IgD-negative memory B cell (primary cell): Measurements from ENCODE around the gene RCN1. TPM values are rescaled to one million over a fixed set of nuclear protein-coding genes. Genes with fewer than 3 reads are reported as not detected.
"Not testable (repeated sequence)": the region's sequence is repeated elsewhere in the genome, so short reads cannot be mapped to it uniquely, and the experiment has no call there.

ENCODE experiments used
- H3K27ac Mint-ChIP-seq, 3 donors: one replicate each; pipeline ENCODE4 v1.8.0; 2020 to 2022; ENCODE audit warnings: mild to moderate bottlenecking in 3 of 3, mixed read lengths in 3 of 3, moderate library complexity in 1 of 3
- H3K27me3 Mint-ChIP-seq: one replicate; pipeline ENCODE4 v1.8.0; 2021; ENCODE audit warnings: mixed read lengths
- H3K36me3 Mint-ChIP-seq: one replicate; pipeline ENCODE4 v1.8.0; 2020; ENCODE audit warnings: mild to moderate bottlenecking, mixed read lengths
- H3K4me1 Mint-ChIP-seq, 3 donors: one replicate each; pipeline ENCODE4 v1.8.0; 2020 to 2022; ENCODE audit warnings: mixed read lengths in 3 of 3, mild to moderate bottlenecking in 1 of 3
- H3K4me3 Mint-ChIP-seq, 4 donors: one replicate each; pipeline ENCODE4 v1.8.0; 2020 to 2022; ENCODE audit warnings: mild to moderate bottlenecking in 4 of 4, mixed read lengths in 4 of 4, moderate library complexity in 3 of 4
- H3K9me3 Mint-ChIP-seq, 3 donors: one replicate each; pipeline ENCODE4 v1.8.0; 2020 to 2021; ENCODE audit warnings: mixed read lengths in 3 of 3, mild to moderate bottlenecking in 1 of 3
- polyA plus RNA-seq: library from polyadenylated mRNA; unstranded; fragments of 300-500 nt; fragmentation: Illumina TruSeq; gene quantifications from one replicate; pipeline ENCODE4 v1.2.3, GENCODE V29; 2021

Gene RCN1
- polyA plus RNA-seq, 1 donor from 2014 or later = 4.9 TPM

DNA sequence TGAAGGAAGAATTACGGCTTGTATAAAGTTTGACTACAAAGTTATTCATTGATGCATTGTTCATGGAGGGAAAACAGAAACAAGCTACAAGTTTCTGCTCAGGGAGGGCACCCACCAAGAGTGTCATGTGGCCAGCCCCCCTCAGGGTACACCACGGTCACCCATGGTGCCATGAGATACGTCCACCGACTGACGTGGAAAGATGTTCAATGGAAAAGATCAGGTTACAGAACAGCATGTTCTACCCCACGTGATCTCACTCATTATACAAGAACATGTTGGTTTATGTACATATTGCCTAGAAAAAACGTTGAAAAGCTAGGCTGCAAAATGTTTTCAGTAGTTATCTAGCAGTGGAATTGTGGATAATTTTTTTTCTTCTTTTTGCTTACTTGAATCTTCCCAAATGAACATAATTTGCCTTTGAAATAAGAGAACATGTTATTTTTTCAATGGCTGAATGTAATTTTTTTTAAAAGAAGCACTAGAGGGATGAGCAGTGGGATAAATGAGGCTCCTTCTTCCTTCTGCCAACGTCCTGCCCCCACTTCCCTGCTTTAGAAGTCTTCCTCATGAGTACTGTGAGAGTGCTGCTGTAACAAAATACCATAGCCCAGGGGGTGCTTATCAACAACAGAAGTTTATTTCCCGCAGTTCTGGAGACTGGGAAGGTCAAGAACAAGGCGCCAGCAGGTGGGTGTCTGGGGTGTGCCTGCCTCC lies 22.5 kb downstream of the RCN1 start:
- no peaks in the 10 kb centered on the region for H3K9me3 Mint-ChIP-seq
- H3K4me3 Mint-ChIP-seq = no peak overlapping the region
- H3K27ac Mint-ChIP-seq = no peak overlapping the region

DNA sequence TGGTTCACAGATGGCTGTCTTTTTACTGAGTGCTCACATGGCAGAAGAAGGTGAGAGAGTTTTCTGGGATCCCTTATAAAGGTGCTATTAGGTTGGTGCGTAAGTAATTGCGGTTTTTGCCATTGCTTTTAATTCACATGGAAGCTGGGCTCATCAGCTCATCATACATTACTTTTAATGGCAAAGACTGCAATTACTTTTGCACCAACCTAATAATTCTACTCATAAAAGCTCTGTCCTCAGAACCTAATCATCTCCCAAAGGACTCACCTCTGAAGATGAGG lies 23.0 kb downstream of the RCN1 start:
- H3K4me3 Mint-ChIP-seq = no peak overlapping the region
- no peaks in the 10 kb centered on the region for H3K4me1 Mint-ChIP-seq
- H3K27ac Mint-ChIP-seq = no peak overlapping the region
- peaks cover 3% of the 10 kb centered on the region for H3K27me3 Mint-ChIP-seq
- no peaks in the 10 kb centered on the region for H3K9me3 Mint-ChIP-seq
- H3K36me3 Mint-ChIP-seq = no peaks in the 10 kb centered on the region

More for the DNA sequence above, 22.5 kb downstream of the RCN1 start:
- Mint-ChIP-seq H3K4me1 (no peaks in the 10 kb centered on the region), H3K36me3 (no peaks in the 10 kb centered on the region), H3K27me3 (peaks cover 3% of the 10 kb centered on the region)

DNA sequence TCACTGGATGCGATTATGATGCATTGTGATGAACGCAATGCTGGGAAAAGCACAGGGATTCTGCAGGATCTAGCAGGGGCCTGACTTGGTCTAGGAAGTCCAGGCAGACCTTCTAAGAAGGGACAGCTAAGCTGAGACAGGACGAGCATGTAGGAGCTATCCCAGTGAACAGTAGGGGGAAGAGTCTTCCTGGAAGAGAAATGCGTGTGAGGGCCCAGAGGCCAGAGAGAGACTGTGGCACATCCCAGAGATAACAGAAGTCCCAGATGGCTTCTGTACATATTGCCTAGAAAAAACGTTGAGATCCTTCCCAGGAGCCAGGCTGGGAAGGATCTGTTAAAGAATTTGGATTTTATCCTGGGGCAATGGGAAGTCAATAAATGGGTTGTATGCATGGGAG lies 24.6 kb downstream of the RCN1 start:
- Mint-ChIP-seq H3K27ac (no peak overlapping the region), H3K9me3 (peaks cover 0 to 1% (median 1%) of the 10 kb centered on the region in 3 donors), H3K36me3 (no peaks in the 10 kb centered on the region), H3K4me1 (no peaks in the 10 kb centered on the region), H3K27me3 (peaks cover 5% of the 10 kb centered on the region), H3K4me3 (peak overlapping the region in 1 of 4 donors; percentile 52)

DNA sequence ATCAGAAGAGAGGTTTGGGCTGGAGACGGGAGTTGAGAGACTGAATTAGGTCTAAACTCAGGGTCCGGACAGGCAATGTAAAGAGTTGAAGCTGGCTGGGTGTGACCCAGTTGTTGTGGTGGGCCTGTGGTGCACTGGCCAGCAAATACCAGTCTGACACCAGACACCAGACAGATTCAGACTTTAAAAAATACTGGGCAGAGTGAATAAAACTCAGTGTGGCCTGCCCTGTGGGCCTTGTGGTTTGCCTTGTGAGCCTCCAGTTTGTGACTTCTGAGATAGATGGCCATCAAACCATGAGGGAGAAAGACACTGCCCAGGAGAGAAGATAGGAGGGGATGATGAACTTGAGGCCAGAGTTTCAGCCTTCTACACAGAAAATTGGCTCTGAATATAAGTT lies 25.8 kb downstream of the RCN1 start:
- H3K9me3 Mint-ChIP-seq = peaks cover 0 to 1% (median 1%) of the 10 kb centered on the region in 3 donors
- H3K36me3 Mint-ChIP-seq = no peaks in the 10 kb centered on the region
- H3K27ac Mint-ChIP-seq = no peak overlapping the region
- no peaks in the 10 kb centered on the region for H3K4me1 Mint-ChIP-seq
- H3K4me3 Mint-ChIP-seq = no peak overlapping the region
- H3K27me3 Mint-ChIP-seq = peaks cover 8% of the 10 kb centered on the region

DNA sequence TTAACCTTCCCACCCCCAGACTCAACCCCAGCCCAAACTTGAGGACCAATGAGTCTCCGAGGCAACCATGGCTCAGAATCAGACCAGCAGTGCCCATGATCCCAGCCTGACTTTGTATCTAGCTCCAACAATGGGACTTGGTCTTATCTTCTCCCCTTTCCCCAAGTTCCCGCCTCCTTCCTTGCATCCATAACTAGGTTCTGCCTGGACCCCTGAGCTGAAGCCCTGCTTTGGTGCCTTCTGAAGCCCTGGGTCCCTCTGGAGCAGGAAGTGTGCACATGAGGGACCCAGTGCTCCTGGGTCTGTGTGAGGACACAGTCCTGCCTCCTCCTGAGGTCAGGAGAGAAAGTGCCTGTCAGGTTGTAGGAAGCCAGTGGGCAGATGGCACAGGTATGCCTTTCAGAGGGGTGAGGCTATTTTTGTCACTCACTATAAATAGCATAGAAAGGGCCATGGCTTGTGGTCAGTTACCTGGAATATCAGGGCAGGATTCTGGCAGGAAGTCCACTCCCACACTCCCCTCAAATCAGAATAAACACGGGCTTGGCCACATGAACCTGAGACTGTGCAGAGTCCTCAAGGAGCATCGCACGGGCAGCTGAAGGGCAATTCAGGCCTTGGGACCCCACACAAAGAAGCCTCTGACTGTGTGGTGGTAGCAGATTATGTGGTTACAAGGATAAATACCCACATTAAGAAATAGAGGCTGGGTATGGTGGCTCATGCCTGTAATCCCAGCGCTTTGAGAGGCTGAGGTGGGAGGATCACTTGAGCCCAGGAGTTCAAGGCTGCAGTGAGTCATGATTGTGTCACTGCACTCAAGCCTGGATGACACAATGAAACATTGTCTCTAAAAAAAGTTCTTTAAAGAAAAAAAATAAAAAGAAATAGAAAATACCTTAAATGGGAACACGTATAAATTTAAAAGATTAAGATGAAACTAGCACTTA lies 27.4 kb downstream of the RCN1 start:
- H3K27me3 Mint-ChIP-seq = peaks cover 12% of the 10 kb centered on the region
- no peaks in the 10 kb centered on the region for H3K36me3 Mint-ChIP-seq
- H3K4me1 Mint-ChIP-seq = no peaks in the 10 kb centered on the region
- H3K27ac Mint-ChIP-seq = no peak overlapping the region
- peaks cover 0 to 1% (median 1%) of the 10 kb centered on the region in 3 donors for H3K9me3 Mint-ChIP-seq
- H3K4me3 Mint-ChIP-seq = no peak overlapping the region

DNA sequence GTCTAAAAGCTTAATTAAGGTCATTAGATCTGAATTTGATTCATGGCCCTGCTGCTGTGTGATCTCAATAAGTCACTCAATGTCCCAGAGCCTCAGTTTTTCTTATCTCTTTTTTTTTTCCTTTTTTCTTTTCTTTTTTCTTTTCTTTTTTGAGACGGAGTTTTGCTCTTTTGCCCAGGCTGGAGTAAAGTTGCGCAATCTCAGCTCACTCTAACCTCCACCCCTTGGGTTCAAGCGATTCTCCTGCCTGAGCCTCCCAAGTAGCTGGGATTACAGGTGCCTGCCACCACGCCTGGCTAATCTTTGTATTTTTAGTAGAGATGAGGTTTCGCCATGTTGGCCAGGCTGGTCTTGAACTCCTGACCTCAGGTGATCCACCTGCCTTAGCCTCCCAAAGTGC lies 28.3 kb downstream of the RCN1 start:
- not testable (repeated sequence) for H3K4me3 Mint-ChIP-seq, H3K36me3 Mint-ChIP-seq, H3K4me1 Mint-ChIP-seq, H3K27me3 Mint-ChIP-seq, H3K27ac Mint-ChIP-seq, H3K9me3 Mint-ChIP-seq

DNA sequence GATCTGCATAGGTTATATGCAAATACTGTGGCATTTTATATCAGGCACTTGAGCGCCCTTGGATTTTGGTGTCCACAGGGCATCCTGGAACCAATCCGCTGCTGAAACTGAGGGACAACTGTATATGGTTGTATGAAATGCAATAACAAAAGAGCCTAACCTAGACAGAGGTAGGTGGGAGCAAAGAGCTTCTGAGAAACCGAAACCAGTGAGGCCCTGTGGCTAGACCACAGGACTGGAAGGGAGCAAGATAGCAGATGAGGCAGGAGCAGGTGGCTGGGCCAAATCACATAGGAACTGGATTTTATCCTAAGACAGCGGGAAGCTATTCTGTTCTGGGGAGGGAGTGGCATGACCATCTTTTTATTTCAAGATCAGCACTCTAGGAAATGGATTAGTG lies 30.1 kb downstream of the RCN1 start:
- no peak overlapping the region for H3K4me3 Mint-ChIP-seq
- peaks cover 16% of the 10 kb centered on the region for H3K27me3 Mint-ChIP-seq
- H3K27ac Mint-ChIP-seq = no peak overlapping the region
- H3K4me1 Mint-ChIP-seq = no peaks in the 10 kb centered on the region
- H3K9me3 Mint-ChIP-seq = peaks cover 0 to 1% (median 1%) of the 10 kb centered on the region in 3 donors
- H3K36me3 Mint-ChIP-seq = no peaks in the 10 kb centered on the region

DNA sequence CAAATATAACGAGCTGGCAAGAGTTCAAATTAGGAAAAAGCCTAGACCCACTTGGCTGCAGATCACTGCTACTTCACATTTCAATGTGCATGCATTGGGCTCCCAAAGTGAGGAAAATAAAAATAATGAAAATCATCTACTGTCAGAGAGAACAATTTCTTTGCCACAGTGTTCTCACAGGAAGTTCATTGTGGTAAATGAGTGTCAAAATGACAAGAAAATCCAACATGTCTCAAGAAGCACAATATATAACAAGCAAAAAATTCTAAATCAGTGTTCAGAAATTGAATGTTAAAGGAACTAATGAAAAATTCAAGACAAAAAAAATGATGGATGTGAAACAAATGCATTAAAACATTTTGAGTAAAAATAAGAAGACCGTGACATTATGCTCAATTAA lies 31.3 kb downstream of the RCN1 start:
- no peaks in the 10 kb centered on the region for H3K36me3 Mint-ChIP-seq
- peaks cover under 1 to 2% (median 1%) of the 10 kb centered on the region in 3 donors for H3K9me3 Mint-ChIP-seq
- peaks cover 16% of the 10 kb centered on the region for H3K27me3 Mint-ChIP-seq
- no peak overlapping the region for H3K4me3 Mint-ChIP-seq
- no peak overlapping the region for H3K27ac Mint-ChIP-seq
- no peaks in the 10 kb centered on the region for H3K4me1 Mint-ChIP-seq

DNA sequence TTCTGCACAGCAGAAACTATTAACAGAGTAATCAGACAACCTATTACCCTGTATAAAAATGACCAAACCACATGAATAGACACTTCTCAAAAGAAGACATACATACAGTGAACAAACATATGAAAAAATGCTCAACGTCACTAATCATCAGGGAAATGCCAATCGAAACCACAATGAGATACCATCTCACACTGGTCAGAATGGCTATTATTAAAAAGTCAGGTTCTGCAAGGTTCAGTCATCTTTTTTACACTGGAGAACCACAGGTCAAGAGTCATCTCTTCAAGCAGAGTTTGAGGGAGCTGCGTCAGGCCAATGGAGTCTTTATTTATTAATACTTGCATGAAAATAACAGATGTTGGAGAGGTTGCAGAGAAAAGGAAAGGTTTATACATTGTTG lies 40.4 kb downstream of the RCN1 start:
- H3K27ac Mint-ChIP-seq = no peak overlapping the region
- no peaks in the 10 kb centered on the region for H3K4me1 Mint-ChIP-seq
- H3K27me3 Mint-ChIP-seq = peaks cover 1% of the 10 kb centered on the region
- H3K9me3 Mint-ChIP-seq = peaks cover 3 to 8% (median 3%) of the 10 kb centered on the region in 3 donors
- no peak overlapping the region for H3K4me3 Mint-ChIP-seq
- no peaks in the 10 kb centered on the region for H3K36me3 Mint-ChIP-seq

DNA sequence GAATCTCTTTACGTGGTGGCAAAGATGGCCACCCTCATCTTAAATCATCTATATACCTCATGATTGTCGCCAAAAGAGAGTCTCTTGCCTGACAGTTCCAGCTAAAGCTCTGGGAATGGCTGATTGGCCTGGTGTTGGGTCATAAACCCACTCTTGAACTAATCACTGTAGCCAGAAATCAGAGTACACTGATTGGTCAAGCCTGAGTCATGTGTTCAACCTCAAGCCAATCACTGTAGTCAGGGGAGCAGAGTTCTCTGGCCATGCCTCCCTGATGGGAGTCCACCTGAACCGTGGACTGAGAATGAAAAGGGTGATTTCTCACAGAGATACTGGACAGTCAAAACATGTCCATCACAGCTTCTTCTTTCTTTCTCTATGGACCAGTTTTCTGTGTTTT lies 45.8 kb downstream of the RCN1 start:
- H3K4me1 Mint-ChIP-seq = peaks cover 0 to 2% (median 0%) of the 10 kb centered on the region in 3 donors
- H3K9me3 Mint-ChIP-seq = no peaks in the 10 kb centered on the region
- H3K36me3 Mint-ChIP-seq = no peaks in the 10 kb centered on the region
- no peak overlapping the region for H3K27ac Mint-ChIP-seq
- no peaks in the 10 kb centered on the region for H3K27me3 Mint-ChIP-seq
- no peak overlapping the region for H3K4me3 Mint-ChIP-seq

DNA sequence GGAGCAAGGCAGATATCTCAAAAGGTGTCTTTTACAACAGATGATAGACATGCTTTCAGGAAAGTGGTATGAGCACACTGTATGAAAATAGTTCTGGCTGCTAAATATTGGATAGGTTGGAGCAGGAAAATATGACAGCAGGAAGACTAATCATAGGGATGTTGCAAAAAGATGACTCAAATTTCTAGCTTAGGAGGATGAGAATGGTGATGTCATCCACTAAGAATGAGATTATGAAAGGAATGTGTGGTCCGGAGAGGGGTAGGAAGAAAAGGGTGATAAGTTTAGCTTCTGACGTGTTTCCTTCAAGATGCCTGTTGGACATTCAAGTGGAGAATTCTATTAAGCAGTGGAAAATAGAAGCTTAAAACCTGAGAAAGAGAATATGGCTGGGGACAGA lies 46.4 kb downstream of the RCN1 start:
- H3K36me3 Mint-ChIP-seq = no peaks in the 10 kb centered on the region
- H3K4me1 Mint-ChIP-seq = peaks cover 0 to 2% (median 0%) of the 10 kb centered on the region in 3 donors
- H3K9me3 Mint-ChIP-seq = no peaks in the 10 kb centered on the region
- no peaks in the 10 kb centered on the region for H3K27me3 Mint-ChIP-seq
- no peak overlapping the region for H3K4me3 Mint-ChIP-seq
- H3K27ac Mint-ChIP-seq = no peak overlapping the region

DNA sequence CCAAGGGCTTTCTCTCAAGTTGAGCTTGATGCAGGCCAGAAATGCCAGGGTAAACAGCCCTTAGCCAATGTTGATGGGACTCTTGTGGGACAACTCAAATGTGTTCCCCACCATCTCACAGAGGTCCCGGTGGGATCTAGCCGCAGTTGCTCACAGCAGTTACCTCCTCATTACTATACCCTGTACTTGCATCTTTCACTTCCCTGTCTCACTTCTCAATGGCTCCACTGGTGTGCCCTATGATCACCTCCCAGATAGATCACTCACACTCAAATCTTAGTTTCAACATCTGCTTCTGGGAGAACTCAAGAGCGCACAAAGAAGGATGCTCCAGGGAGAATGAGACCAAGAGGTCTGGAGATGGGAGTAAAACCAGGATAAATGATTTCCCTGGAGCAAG lies 47.0 kb downstream of the RCN1 start:
- H3K9me3 Mint-ChIP-seq = no peaks in the 10 kb centered on the region
- no peak overlapping the region for H3K4me3 Mint-ChIP-seq
- no peak overlapping the region for H3K27ac Mint-ChIP-seq
- peaks cover 0 to 4% (median 0%) of the 10 kb centered on the region in 3 donors for H3K4me1 Mint-ChIP-seq
- H3K36me3 Mint-ChIP-seq = no peaks in the 10 kb centered on the region
- no peaks in the 10 kb centered on the region for H3K27me3 Mint-ChIP-seq

DNA sequence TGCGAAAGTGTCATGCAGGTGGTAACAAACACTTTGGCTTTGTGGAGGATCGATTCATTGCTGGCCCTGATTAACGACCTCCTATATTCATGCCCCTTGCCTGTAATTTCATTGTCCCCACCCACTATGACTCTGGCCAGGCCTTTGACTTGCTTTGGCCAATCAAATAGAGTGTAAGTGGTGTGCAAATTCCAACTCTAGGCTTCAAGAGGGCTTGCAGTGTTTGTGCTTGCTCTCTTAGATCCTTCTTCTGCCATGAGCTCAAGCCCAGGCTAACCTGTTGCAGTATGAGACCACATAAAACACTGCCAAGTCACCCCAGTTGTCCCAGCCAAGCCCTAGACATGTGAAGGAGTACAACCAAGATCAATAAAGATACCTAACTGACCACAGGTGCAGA lies 48.0 kb downstream of the RCN1 start:
- Mint-ChIP-seq H3K4me1 (peaks cover 0 to 4% (median 0%) of the 10 kb centered on the region in 3 donors), H3K27me3 (peaks cover 2% of the 10 kb centered on the region), H3K9me3 (no peaks in the 10 kb centered on the region), H3K36me3 (no peaks in the 10 kb centered on the region), H3K4me3 (no peak overlapping the region), H3K27ac (no peak overlapping the region)

DNA sequence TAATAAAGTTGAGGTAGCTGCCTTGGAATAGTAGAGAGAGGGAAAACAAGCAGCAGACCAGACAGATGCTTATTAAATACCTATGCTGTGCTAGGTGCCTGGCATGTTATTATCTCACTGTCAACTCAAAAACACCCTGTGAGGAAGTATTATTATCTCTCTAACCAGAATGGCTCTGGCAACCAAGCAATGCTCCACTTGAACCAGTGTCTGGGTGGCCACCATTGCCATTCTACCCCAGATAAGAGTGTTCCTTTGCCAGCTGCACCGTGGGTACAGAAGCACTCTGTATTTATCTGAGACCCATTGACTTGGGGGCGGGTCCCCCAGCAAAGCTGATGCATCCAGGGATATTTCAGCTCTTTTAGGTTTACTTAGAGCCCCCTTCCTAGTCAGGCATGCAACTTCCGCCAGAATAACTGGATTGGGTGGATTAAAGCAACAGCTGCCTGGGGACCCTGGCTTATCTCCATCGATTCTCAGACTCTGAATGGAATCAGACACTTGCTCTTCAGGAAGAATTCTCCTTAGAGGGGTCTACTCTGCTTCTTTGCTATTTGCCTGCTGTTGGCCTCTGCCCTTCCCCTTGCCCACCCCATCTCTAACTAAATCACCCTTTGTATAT lies 49.1 kb downstream of the RCN1 start:
- Mint-ChIP-seq H3K4me3 (no peak overlapping the region), H3K9me3 (no peaks in the 10 kb centered on the region), H3K36me3 (no peaks in the 10 kb centered on the region), H3K27ac (no peak overlapping the region), H3K4me1 (peaks cover 0 to 4% (median 0%) of the 10 kb centered on the region in 3 donors), H3K27me3 (peaks cover 2% of the 10 kb centered on the region)

DNA sequence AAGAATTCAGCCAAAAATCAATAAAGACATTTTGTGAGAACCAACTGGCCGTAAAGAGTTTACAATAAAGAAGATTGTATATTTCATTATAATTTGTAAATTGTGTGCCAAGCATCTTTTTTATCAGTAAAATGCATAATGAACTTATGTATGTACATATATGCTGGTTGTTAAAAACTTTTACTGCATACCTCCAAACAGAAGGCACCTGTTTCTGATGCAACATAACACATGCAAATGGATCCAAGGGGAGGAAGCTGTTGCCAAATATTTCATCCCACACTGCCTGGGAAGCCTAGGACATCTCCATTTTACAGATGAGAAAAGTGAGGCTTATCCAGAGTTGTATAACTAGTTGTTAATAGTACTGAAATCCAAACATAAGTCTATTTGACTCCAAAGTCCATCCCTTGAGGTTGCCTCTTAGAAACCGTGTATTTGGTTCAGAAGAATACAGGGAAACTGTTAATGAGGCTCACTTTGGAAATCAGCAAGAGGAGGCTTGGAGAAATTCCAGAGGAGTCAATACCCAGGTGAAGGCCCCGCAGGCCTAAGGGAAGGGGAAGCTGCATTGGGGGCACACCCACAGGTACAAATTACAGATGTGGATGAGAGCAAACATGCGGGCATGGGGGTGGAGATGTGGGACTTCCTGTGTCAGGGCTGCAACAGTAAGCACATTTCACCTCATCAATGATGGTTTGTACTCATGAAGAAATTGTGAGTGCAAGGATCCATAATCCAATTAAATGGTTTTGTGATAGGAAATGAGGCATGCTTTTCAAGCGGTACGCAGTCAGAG lies 51.1 kb downstream of the RCN1 start:
- H3K27me3 Mint-ChIP-seq = peaks cover 6% of the 10 kb centered on the region
- H3K4me3 Mint-ChIP-seq = no peak overlapping the region

More for the DNA sequence above, 51.1 kb downstream of the RCN1 start:
- Mint-ChIP-seq H3K4me1 (peaks cover 0 to 4% (median 0%) of the 10 kb centered on the region in 3 donors), H3K9me3 (peaks cover 0 to 3% (median 0%) of the 10 kb centered on the region in 3 donors), H3K36me3 (no peaks in the 10 kb centered on the region), H3K27ac (no peak overlapping the region)
